ENCODE measurements around the gene ARFRP1.
A peak's percentile ranks its signal among the peaks of the same experiment; 100 is the strongest.

Gene ARFRP1

GRCh38 chr20:63739130-63740069, 31.6 kb upstream of the ARFRP1 start, which contains the start of gene SLC2A4RG:
Gene SLC2A4RG, plus strand, starts transcription at chr20:63739776. Its CDS starts 137 bp downstream, at chr20:63739913.
- peaks cover 3% of the 10 kb centered on the region; the same call in 1 of the 2 replicates for H3K4me1 ChIP-seq (ENCODE audit: insufficient read depth, low read length)
- H3K9ac ChIP-seq (ENCODE audit: low read depth, low read length), result peak within 1 kb of the TSS; percentile 56
- H3K9me3 ChIP-seq (ENCODE audit: control insufficient read depth, insufficient read depth, low read length), result no peaks in the 10 kb centered on the region
- no peaks in the 10 kb centered on the region; the same call in 1 of the 2 replicates for H3K36me3 ChIP-seq (ENCODE audit: insufficient read depth, low read length)

- no peaks in the 10 kb centered on the region; the same call in 1 of the 2 replicates for H3K36me3 ChIP-seq (ENCODE audit: insufficient read depth, low read length)
- H3K4me1 ChIP-seq (ENCODE audit: insufficient read depth, low read length), result peaks cover 3% of the 10 kb centered on the region; the same call in 1 of the 2 replicates
- no peaks in the 10 kb centered on the region for H3K9me3 ChIP-seq (ENCODE audit: control insufficient read depth, insufficient read depth, low read length)
- peak overlapping the region; percentile 56; the same call in 1 of the 2 replicates for H3K9ac ChIP-seq (ENCODE audit: low read depth, low read length)
These were observed 30.9 kb upstream of the ARFRP1 start for GRCh38 chr20:63738687-63739129.

- peak overlapping the region; percentile 56; the same call in 1 of the 2 replicates for H3K9ac ChIP-seq (ENCODE audit: low read depth, low read length)
- no peaks in the 10 kb centered on the region; the same call in 1 of the 2 replicates for H3K36me3 ChIP-seq (ENCODE audit: insufficient read depth, low read length)
- H3K9me3 ChIP-seq (ENCODE audit: control insufficient read depth, insufficient read depth, low read length), result no peaks in the 10 kb centered on the region
- H3K4me1 ChIP-seq (ENCODE audit: insufficient read depth, low read length), result peaks cover 3% of the 10 kb centered on the region; the same call in 1 of the 2 replicates
These were observed 30.3 kb upstream of the ARFRP1 start for GRCh38 chr20:63737945-63738686.

- H3K36me3 ChIP-seq (ENCODE audit: insufficient read depth, low read length), result no peaks in the 10 kb centered on the region; the same call in 1 of the 2 replicates
- H3K9ac ChIP-seq (ENCODE audit: low read depth, low read length), result no peak overlapping the region; the same call in 1 of the 2 replicates
- peaks cover 3% of the 10 kb centered on the region; the same call in 1 of the 2 replicates for H3K4me1 ChIP-seq (ENCODE audit: insufficient read depth, low read length)
- H3K9me3 ChIP-seq (ENCODE audit: control insufficient read depth, insufficient read depth, low read length), result no peaks in the 10 kb centered on the region
These were observed 29.8 kb upstream of the ARFRP1 start for GRCh38 chr20:63737695-63737944.

GRCh38 chr20:63736893-63737694, 29.3 kb upstream of the ARFRP1 start:
- Histone ChIP-seq H3K9ac (ENCODE audit: low read depth, low read length) (peak overlapping the region; percentile 33; the same call in 1 of the 2 replicates), H3K4me1 (ENCODE audit: insufficient read depth, low read length) (peaks cover 3% of the 10 kb centered on the region; the same call in 1 of the 2 replicates), H3K9me3 (ENCODE audit: control insufficient read depth, insufficient read depth, low read length) (no peaks in the 10 kb centered on the region), H3K36me3 (ENCODE audit: insufficient read depth, low read length) (no peaks in the 10 kb centered on the region; the same call in 1 of the 2 replicates)

- Histone ChIP-seq H3K9ac (ENCODE audit: low read depth, low read length) (peak within 1 kb of the TSS; percentile 33; the same call in 1 of the 2 replicates), H3K9me3 (ENCODE audit: control insufficient read depth, insufficient read depth, low read length) (no peaks in the 10 kb centered on the region), H3K36me3 (ENCODE audit: insufficient read depth, low read length) (no peaks in the 10 kb centered on the region; the same call in 1 of the 2 replicates), H3K4me1 (ENCODE audit: insufficient read depth, low read length) (peaks cover 3% of the 10 kb centered on the region; the same call in 1 of the 2 replicates)
These were observed 28.3 kb upstream of the ARFRP1 start, which contains the start of gene LIME1 for GRCh38 chr20:63735859-63736718. Gene LIME1, plus strand, starts transcription at chr20:63736664. Its CDS starts 886 bp downstream, at chr20:63737550.

- Histone ChIP-seq H3K36me3 (ENCODE audit: insufficient read depth, low read length) (no peaks in the 10 kb centered on the region; the same call in 1 of the 2 replicates), H3K9ac (ENCODE audit: low read depth, low read length) (no peak overlapping the region), H3K9me3 (ENCODE audit: control insufficient read depth, insufficient read depth, low read length) (no peaks in the 10 kb centered on the region), H3K4me1 (ENCODE audit: insufficient read depth, low read length) (peaks cover 3% of the 10 kb centered on the region; the same call in 1 of the 2 replicates)
These were observed 27.4 kb upstream of the ARFRP1 start for GRCh38 chr20:63734946-63735858.

GRCh38 chr20:63734111-63734945, 26.6 kb upstream of the ARFRP1 start:
- no peaks in the 10 kb centered on the region for H3K9me3 ChIP-seq (ENCODE audit: control insufficient read depth, insufficient read depth, low read length)
- H3K36me3 ChIP-seq (ENCODE audit: insufficient read depth, low read length), result no peaks in the 10 kb centered on the region; the same call in 1 of the 2 replicates
- H3K4me1 ChIP-seq (ENCODE audit: insufficient read depth, low read length), result peaks cover 3% of the 10 kb centered on the region; the same call in 1 of the 2 replicates
- no peak overlapping the region for H3K9ac ChIP-seq (ENCODE audit: low read depth, low read length)

- peaks cover 3% of the 10 kb centered on the region; the same call in 1 of the 2 replicates for H3K4me1 ChIP-seq (ENCODE audit: insufficient read depth, low read length)
- H3K9ac ChIP-seq (ENCODE audit: low read depth, low read length), result no peak overlapping the region
- H3K9me3 ChIP-seq (ENCODE audit: control insufficient read depth, insufficient read depth, low read length), result no peaks in the 10 kb centered on the region
- H3K36me3 ChIP-seq (ENCODE audit: insufficient read depth, low read length), result no peaks in the 10 kb centered on the region; the same call in 1 of the 2 replicates
These were observed 25.9 kb upstream of the ARFRP1 start for GRCh38 chr20:63733579-63734081.

- Histone ChIP-seq H3K9me3 (ENCODE audit: control insufficient read depth, insufficient read depth, low read length) (no peaks in the 10 kb centered on the region), H3K4me1 (ENCODE audit: insufficient read depth, low read length) (no peaks in the 10 kb centered on the region; the same call in 1 of the 2 replicates), H3K9ac (ENCODE audit: low read depth, low read length) (no peak overlapping the region), H3K36me3 (ENCODE audit: insufficient read depth, low read length) (no peaks in the 10 kb centered on the region; the same call in 1 of the 2 replicates)
These were observed 25.3 kb upstream of the ARFRP1 start for GRCh38 chr20:63733117-63733516.

Measured in ES-I3 (cell line).